Neural cell (in vitro differentiated cells): Measurements from ENCODE around the gene SMARCC1.

Experiments
- POLR2AphosphoS5 ChIP-seq: IDR thresholded peaks from 2 replicates; pipeline ENCODE4 v1.6.1; 2012
- TAF1 ChIP-seq: IDR thresholded peaks from 2 replicates; pipeline ENCODE4 v1.6.1; 2012; ENCODE audit warnings: low read depth
- TF ChIP-seq, protein P1 (sequence below): fragments of 450-650 bp; IDR thresholded peaks from 2 replicates; pipeline ENCODE4 v1.5.1; 2014; ENCODE audit warnings: antibody characterized with exemption, mild to moderate bottlenecking, moderate library complexity; ENCODE audit not compliant: poor library complexity, severe bottlenecking
- TF ChIP-seq, protein P2 (sequence below): IDR thresholded peaks from 2 replicates; pipeline ENCODE4 v1.6.1; 2012; ENCODE audit warnings: borderline replicate concordance

DNA sequence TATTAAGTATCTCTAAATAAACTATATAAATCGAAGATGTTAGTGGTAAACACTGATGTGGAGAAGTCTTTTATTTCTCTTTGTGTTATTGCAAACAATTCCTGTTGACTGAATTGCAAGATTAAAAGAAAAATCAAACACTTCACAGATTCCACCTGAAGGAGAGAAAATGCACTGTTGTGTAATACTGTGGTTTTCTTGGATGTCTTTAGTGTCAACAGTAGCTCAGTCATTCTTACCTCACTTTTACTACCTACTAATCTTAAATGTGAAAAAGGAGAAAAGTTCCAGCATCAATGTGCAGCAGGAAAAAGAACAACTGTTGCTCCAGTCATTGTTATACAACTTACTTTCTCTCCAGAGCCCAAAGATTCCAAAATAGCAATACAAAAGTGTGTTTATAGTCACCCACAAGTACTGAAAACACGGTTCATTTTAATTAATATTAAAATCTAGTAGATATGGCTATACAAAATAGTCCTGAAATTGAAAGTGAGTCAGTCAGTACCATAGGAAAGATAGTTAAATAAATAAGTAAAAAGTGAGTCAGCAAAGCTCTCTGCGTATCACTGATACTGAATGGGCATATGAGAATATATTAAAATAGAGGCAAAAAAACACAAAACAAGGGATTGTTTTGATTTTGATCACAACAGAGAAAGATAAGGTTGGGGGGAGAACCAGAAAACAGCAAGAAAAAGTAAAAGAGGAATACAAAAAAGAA, 112.5 kb downstream of the SMARCC1 start:
- TF ChIP-seq POLR2AphosphoS5 (no peak), TAF1 (no peak)
- TF ChIP-seq, protein P1, sequence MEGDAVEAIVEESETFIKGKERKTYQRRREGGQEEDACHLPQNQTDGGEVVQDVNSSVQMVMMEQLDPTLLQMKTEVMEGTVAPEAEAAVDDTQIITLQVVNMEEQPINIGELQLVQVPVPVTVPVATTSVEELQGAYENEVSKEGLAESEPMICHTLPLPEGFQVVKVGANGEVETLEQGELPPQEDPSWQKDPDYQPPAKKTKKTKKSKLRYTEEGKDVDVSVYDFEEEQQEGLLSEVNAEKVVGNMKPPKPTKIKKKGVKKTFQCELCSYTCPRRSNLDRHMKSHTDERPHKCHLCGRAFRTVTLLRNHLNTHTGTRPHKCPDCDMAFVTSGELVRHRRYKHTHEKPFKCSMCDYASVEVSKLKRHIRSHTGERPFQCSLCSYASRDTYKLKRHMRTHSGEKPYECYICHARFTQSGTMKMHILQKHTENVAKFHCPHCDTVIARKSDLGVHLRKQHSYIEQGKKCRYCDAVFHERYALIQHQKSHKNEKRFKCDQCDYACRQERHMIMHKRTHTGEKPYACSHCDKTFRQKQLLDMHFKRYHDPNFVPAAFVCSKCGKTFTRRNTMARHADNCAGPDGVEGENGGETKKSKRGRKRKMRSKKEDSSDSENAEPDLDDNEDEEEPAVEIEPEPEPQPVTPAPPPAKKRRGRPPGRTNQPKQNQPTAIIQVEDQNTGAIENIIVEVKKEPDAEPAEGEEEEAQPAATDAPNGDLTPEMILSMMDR, result no peak
- TF ChIP-seq, protein P2, sequence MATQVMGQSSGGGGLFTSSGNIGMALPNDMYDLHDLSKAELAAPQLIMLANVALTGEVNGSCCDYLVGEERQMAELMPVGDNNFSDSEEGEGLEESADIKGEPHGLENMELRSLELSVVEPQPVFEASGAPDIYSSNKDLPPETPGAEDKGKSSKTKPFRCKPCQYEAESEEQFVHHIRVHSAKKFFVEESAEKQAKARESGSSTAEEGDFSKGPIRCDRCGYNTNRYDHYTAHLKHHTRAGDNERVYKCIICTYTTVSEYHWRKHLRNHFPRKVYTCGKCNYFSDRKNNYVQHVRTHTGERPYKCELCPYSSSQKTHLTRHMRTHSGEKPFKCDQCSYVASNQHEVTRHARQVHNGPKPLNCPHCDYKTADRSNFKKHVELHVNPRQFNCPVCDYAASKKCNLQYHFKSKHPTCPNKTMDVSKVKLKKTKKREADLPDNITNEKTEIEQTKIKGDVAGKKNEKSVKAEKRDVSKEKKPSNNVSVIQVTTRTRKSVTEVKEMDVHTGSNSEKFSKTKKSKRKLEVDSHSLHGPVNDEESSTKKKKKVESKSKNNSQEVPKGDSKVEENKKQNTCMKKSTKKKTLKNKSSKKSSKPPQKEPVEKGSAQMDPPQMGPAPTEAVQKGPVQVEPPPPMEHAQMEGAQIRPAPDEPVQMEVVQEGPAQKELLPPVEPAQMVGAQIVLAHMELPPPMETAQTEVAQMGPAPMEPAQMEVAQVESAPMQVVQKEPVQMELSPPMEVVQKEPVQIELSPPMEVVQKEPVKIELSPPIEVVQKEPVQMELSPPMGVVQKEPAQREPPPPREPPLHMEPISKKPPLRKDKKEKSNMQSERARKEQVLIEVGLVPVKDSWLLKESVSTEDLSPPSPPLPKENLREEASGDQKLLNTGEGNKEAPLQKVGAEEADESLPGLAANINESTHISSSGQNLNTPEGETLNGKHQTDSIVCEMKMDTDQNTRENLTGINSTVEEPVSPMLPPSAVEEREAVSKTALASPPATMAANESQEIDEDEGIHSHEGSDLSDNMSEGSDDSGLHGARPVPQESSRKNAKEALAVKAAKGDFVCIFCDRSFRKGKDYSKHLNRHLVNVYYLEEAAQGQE, result no peak
